GM21825 (cell line): ENCODE results near the gene MT1H.
"Not testable (repeated sequence)": the region's sequence is repeated elsewhere in the genome, so short reads cannot be mapped to it uniquely, and the experiment has no call there.

Experiments
- ATAC-seq: cut with Tn5 transposase; IDR thresholded peaks from one replicate; pipeline ENCODE4 v1.9.1; 2021; ENCODE audit warnings: mild to moderate bottlenecking, moderate library complexity; ENCODE audit not compliant: unreplicated experiment

Gene MT1H

GRCh38 chr16:56669005-56669839, at the start of gene MT1H:
MT1H (plus strand) TSS chr16:56669814; CDS start chr16:56669885, 71 bp downstream.
- no peak for ATAC-seq

- no peak for ATAC-seq
Observed at GRCh38 chr16:56620339-56620897, 49.2 kb upstream of the MT1H start.

GRCh38 chr16:56621665-56622445, 47.8 kb upstream of the MT1H start:
- not testable (repeated sequence) for ATAC-seq

GRCh38 chr16:56623184-56623583, 46.4 kb upstream of the MT1H start:
- not testable (repeated sequence) for ATAC-seq

GRCh38 chr16:56623637-56624036, 46.0 kb upstream of the MT1H start:
- no peak for ATAC-seq

- peak; percentile 47 for ATAC-seq
Observed at GRCh38 chr16:56625140-56625942, 44.3 kb upstream of the MT1H start, which contains the start of gene MT1E. MT1E (plus strand) TSS chr16:56625781; CDS start chr16:56625852, 71 bp downstream.

- ATAC-seq: no peak
Observed at GRCh38 chr16:56625943-56626654, 43.5 kb upstream of the MT1H start.

- no peak for ATAC-seq
Observed at GRCh38 chr16:56626685-56627084, 42.9 kb upstream of the MT1H start.

GRCh38 chr16:56628486-56629350, 40.9 kb upstream of the MT1H start:
- ATAC-seq: no peak

GRCh38 chr16:56629531-56629930, 40.1 kb upstream of the MT1H start:
- no peak for ATAC-seq

GRCh38 chr16:56630134-56630533, 39.5 kb upstream of the MT1H start:
- ATAC-seq: peak; percentile 79

- ATAC-seq: no peak
Observed at GRCh38 chr16:56631197-56631596, 38.4 kb upstream of the MT1H start.

GRCh38 chr16:56631832-56632155, 37.8 kb upstream of the MT1H start:
- no peak for ATAC-seq

- ATAC-seq: no peak
Observed at GRCh38 chr16:56632156-56632847, 37.3 kb upstream of the MT1H start, which contains the start of gene MT1M. MT1M (plus strand) TSS chr16:56632659; CDS start chr16:56632732, 73 bp downstream.

- no peak for ATAC-seq
Observed at GRCh38 chr16:56632848-56633365, 36.7 kb upstream of the MT1H start.

GRCh38 chr16:56633535-56633934, 36.1 kb upstream of the MT1H start:
- ATAC-seq: no peak

GRCh38 chr16:56634715-56635440, 34.7 kb upstream of the MT1H start:
- ATAC-seq: no peak
